DMS153 treated with DMSO at 0.1 percent for 48 hours (cell line): ENCODE data around the gene SFMBT2.
"Not testable (repeated sequence)": the region's sequence is repeated elsewhere in the genome, so short reads cannot be mapped to it uniquely, and the experiment has no call there.

Experiments used
- DNase-seq: peaks from one replicate; lab custom pipeline; 2025; ENCODE audit not compliant: unreplicated experiment; lab: John Stamatoyannopoulos, UW

The SFMBT2 gene

GRCh38 chr10:7302392-7302906 lies 108.4 kb downstream of the SFMBT2 start:
- DNase-seq: no peak

GRCh38 chr10:7301006-7301778 lies 109.6 kb downstream of the SFMBT2 start:
- no peak for DNase-seq

GRCh38 chr10:7300384-7300971 lies 110.4 kb downstream of the SFMBT2 start:
- no peak for DNase-seq

- not testable (repeated sequence) for DNase-seq
Measured at GRCh38 chr10:7299601-7300325, 111.1 kb downstream of the SFMBT2 start.

GRCh38 chr10:7298495-7298894 lies 112.3 kb downstream of the SFMBT2 start:
- DNase-seq: no peak

GRCh38 chr10:7297094-7297493 lies 113.7 kb downstream of the SFMBT2 start:
- no peak for DNase-seq

GRCh38 chr10:7296648-7297047 lies 114.2 kb downstream of the SFMBT2 start:
- DNase-seq: no peak

- no peak for DNase-seq
Measured at GRCh38 chr10:7296076-7296475, 114.8 kb downstream of the SFMBT2 start.

GRCh38 chr10:7293378-7293920 lies 117.4 kb downstream of the SFMBT2 start:
- no peak for DNase-seq

GRCh38 chr10:7291487-7292270 lies 119.2 kb downstream of the SFMBT2 start:
- DNase-seq: no peak

GRCh38 chr10:7288060-7288690 lies 122.7 kb downstream of the SFMBT2 start:
- no peak for DNase-seq

GRCh38 chr10:7287377-7287776 lies 123.5 kb downstream of the SFMBT2 start:
- no peak for DNase-seq

- no peak for DNase-seq
Measured at GRCh38 chr10:7285522-7286322, 125.1 kb downstream of the SFMBT2 start.

- DNase-seq: no peak
Measured at GRCh38 chr10:7283246-7283645, 127.6 kb downstream of the SFMBT2 start.

GRCh38 chr10:7282457-7282856 lies 128.4 kb downstream of the SFMBT2 start:
- DNase-seq: no peak

- no peak for DNase-seq
Measured at GRCh38 chr10:7281429-7281828, 129.4 kb downstream of the SFMBT2 start.

- no peak for DNase-seq
Measured at GRCh38 chr10:7279303-7279702, 131.5 kb downstream of the SFMBT2 start.

GRCh38 chr10:7277867-7278266 lies 133.0 kb downstream of the SFMBT2 start:
- no peak for DNase-seq

GRCh38 chr10:7277432-7277831 lies 133.4 kb downstream of the SFMBT2 start:
- no peak for DNase-seq
